Ovary (tissue), 9 donors: ENCODE results near the gene OSBPL3. TPM values are rescaled to one million over a fixed set of nuclear protein-coding genes. Genes with fewer than 3 reads are reported as not detected.

Experiments used
- DNase-seq, 5 donors: peaks; one replicate each; pipeline ENCODE4 v3.0.0-alpha.2; 2019 to 2020
- H3K27ac ChIP-seq, 2 donors: fragments of 200-600 bp; one replicate each; pipeline versions ENCODE4 v1.5.1 to v1.8.0; 2019 to 2022
- H3K27me3 ChIP-seq: fragments of 200-600 bp; one replicate; pipeline ENCODE4 v1.8.0; 2022
- H3K36me3 ChIP-seq: fragments of 200-600 bp; sonication (generic); one replicate; pipeline ENCODE4 v1.5.1; 2019
- H3K4me1 ChIP-seq: one replicate; pipeline ENCODE4 v1.8.1; 2013; ENCODE audit warnings: mild to moderate bottlenecking, moderate library complexity; ENCODE audit not compliant: insufficient read depth
- H3K4me3 ChIP-seq: fragments of 200-600 bp; sonication (generic); one replicate; pipeline ENCODE4 v1.5.1; 2017
- H3K9me3 ChIP-seq, 2 donors: fragments of 200-600 bp in 1 of 2; sonication (generic) in 1 of 2; one replicate each; pipeline versions ENCODE4 v1.5.1 to v1.8.1; 2013 to 2019; ENCODE audit warnings: mild to moderate bottlenecking in 1 of 2, moderate library complexity in 1 of 2
- CTCF ChIP-seq, 3 donors: fragments of 450-650 bp in 2 of 3; fragments of 200-600 bp in 1 of 3; IDR thresholded peaks; one replicate each; pipeline versions ENCODE4 v1.5.1 to v1.8.0; 2016 to 2022; ENCODE audit warnings: antibody characterized with exemption in 3 of 3, mild to moderate bottlenecking in 1 of 3
- EP300 ChIP-seq: sonication (generic); formaldehyde crosslinking; IDR thresholded peaks from one replicate; pipeline ENCODE4 v1.6.1; 2017; ENCODE audit warnings: antibody characterized with exemption
- POLR2A ChIP-seq: fragments of 450-650 bp; IDR thresholded peaks from one replicate; pipeline ENCODE4 v1.6.1; 2017; ENCODE audit warnings: antibody characterized with exemption, mild to moderate bottlenecking, moderate library complexity
- WGBS, 3 donors: extraction: QIAGEN DNeasy Blood & Tissue Kit in 1 of 3; methylation state at CpG; one replicate each; pipeline versions ENCODE4 v1.1.5 to v1.1.7; 2013 to 2017; 5-methylcytosine and 5-hydroxymethylcytosine counted together
- intact Hi-C, 4 donors: fragments of 100-400 bp; cut with DNase I; formaldehyde crosslinking; loops; one replicate each; pipeline versions ENCODE4 v1.11.0 to v1.15.1; 2022 to 2023
- polyA plus RNA-seq, 2 donors: library from polyadenylated mRNA; stranded (reverse); fragments of 200-250 nt in 1 of 2; fragments of 350-450 nt in 1 of 2; fragmentation: Illumina TruSeq in 1 of 2; extraction: RNeasy Lipid Tissue Mini Kit (QIAGEN cat#74804) in 1 of 2; gene quantifications; one replicate each; pipeline ENCODE4 v1.2.3, GENCODE V29; 2013 to 2014
- total RNA-seq, 7 donors: library from RNA; depleted of rRNA in 2 of 7; stranded (reverse); fragments of >200 nt in 2 of 7; fragmentation: NEBNext Ultra II Directional in 3 of 7; extraction: Animal tissue kit (Norgen Biotek cat#: 25700) in 3 of 7; gene quantifications; one replicate each; pipeline versions ENCODE4 v1.1.0 to v1.2.4, GENCODE V29; 2016 to 2023
- donor health status: DM: no; HTN: no; CAD: no; lungs with moderate emphysema.
- donor health status: DM: no; HTN: no; CAD: no.
- donor health status: Bipolar disorder and iron deficiency.
- donor health status: DM: yes; HTN: yes; CAD: no.
- donor health status: DM: no; HTN: no; CAD: no.
- donor health status: DM: yes; HTN: yes; CAD: no.

The OSBPL3 gene
- total and polyA plus RNA-seq, 9 donors = 6.0 to 29.1 (median 13.1) TPM

- Histone ChIP-seq H3K4me1 (peaks cover 16% of the 10 kb centered on the region), H3K36me3 (no peaks in the 10 kb centered on the region), H3K9me3 (no peaks in the 10 kb centered on the region), H3K27ac (no peak overlapping the region), H3K27me3 (no peaks in the 10 kb centered on the region), H3K4me3 (no peak overlapping the region)
- no peak for DNase-seq
- TF ChIP-seq EP300 = no peak
- no peak for TF ChIP-seq CTCF (IDR thresholded peaks at IDR 0.05)
- no peak for TF ChIP-seq POLR2A
- WGBS, 3 donors = 95 to 97% (median 97%) methylated on average over 7 of the region's 7 CpGs
- intact Hi-C loops = no loop called here
These were observed 55.6 kb downstream of the OSBPL3 start for GRCh38 chr7:24924375-24924774.

- no peak for DNase-seq
- Histone ChIP-seq H3K9me3 (no peaks in the 10 kb centered on the region), H3K27me3 (no peaks in the 10 kb centered on the region), H3K27ac (no peak overlapping the region), H3K4me1 (peaks cover 16% of the 10 kb centered on the region), H3K4me3 (no peak overlapping the region), H3K36me3 (no peaks in the 10 kb centered on the region)
- WGBS, 3 donors = 90 to 94% (median 91%) methylated on average over 9 of the region's 9 CpGs
- intact Hi-C loops = no loop called here
- TF ChIP-seq POLR2A (no peak), EP300 (no peak), CTCF (IDR thresholded peaks at IDR 0.05) (no peak)
These were observed 56.7 kb downstream of the OSBPL3 start for GRCh38 chr7:24923172-24923865.

- no peak for DNase-seq
- no peak for TF ChIP-seq EP300
- no peak for TF ChIP-seq POLR2A
- TF ChIP-seq CTCF (IDR thresholded peaks at IDR 0.05) = no peak
- intact Hi-C loops = no loop called here
- H3K27me3 ChIP-seq = no peaks in the 10 kb centered on the region
- H3K4me3 ChIP-seq = no peak overlapping the region
- WGBS, 3 donors = 52 to 71% (median 60%) methylated on average over 5 of the region's 5 CpGs
- no peaks in the 10 kb centered on the region for H3K9me3 ChIP-seq
- H3K4me1 ChIP-seq = peaks cover 16% of the 10 kb centered on the region
- no peak overlapping the region for H3K27ac ChIP-seq
- no peaks in the 10 kb centered on the region for H3K36me3 ChIP-seq
These were observed 57.7 kb downstream of the OSBPL3 start for GRCh38 chr7:24922099-24922773.

GRCh38 chr7:24921362-24921679 lies 58.7 kb downstream of the OSBPL3 start:
- intact Hi-C loops = no loop called here
- 43 to 50% (median 43%) methylated on average over 3 of the region's 3 CpGs for WGBS, 3 donors

More at GRCh38 chr7:24921362-24921679, 58.7 kb downstream of the OSBPL3 start:
- DNase-seq = peak in 1 of 5 donors; percentile 28
- Histone ChIP-seq H3K27me3 (no peaks in the 10 kb centered on the region), H3K4me1 (peaks cover 15% of the 10 kb centered on the region), H3K9me3 (no peaks in the 10 kb centered on the region), H3K4me3 (no peak overlapping the region), H3K27ac (no peak overlapping the region), H3K36me3 (no peaks in the 10 kb centered on the region)
- TF ChIP-seq CTCF (IDR thresholded peaks at IDR 0.05) (no peak), POLR2A (no peak), EP300 (no peak)
